Panc1 (cell line): ENCODE data around the gene SARS1. TPM values are rescaled to one million over a fixed set of nuclear protein-coding genes. Genes with fewer than 3 reads are reported as not detected.

ENCODE experiments used
- ATAC-seq: fragments of 200-7000 bp; cut with Tn5 transposase; 2 replicates; pipeline ENCODE4 v1.9.1; 2020; ENCODE audit warnings: mild to moderate bottlenecking, moderate library complexity
- BruUV-seq: library from RNA; stranded (reverse); fragments of 400-500 nt; replicated peaks from 2 replicates; lab custom pipeline; 2021; lab: Mats Ljungman, UMichigan
- CTCF ChIA-PET: fragments of 300-600 bp; sonication (Branson Sonifier 250); formaldehyde crosslinking; loops from one replicate; lab custom pipeline; 2022; ENCODE audit warnings: antibody characterized with exemption; lab: Charles Lee
- POLR2A ChIA-PET: fragments of 300-600 bp; sonication (Branson Sonifier 250); formaldehyde crosslinking; loops from one replicate; lab custom pipeline; 2022; ENCODE audit warnings: antibody characterized with exemption; lab: Charles Lee
- DNase-seq: peaks from one replicate; pipeline ENCODE4 v3.0.0-alpha.2; 2010; ENCODE audit warnings: low read depth, low spot score
- H3K27ac ChIP-seq: 2 replicates; pipeline ENCODE4 v1.5.1; 2011; ENCODE audit warnings: mild to moderate bottlenecking, low read length, inconsistent platforms
- H3K27me3 ChIP-seq: fragments of 200-500 bp; sonication (Bioruptor generic); 2 replicates; pipeline ENCODE4 v1.6.0; 2014; ENCODE audit warnings: low read length, inconsistent platforms; ENCODE audit not compliant: control insufficient read depth, insufficient read depth
- H3K36me3 ChIP-seq: fragments of 200-500 bp; sonication (Bioruptor generic); 2 replicates; pipeline ENCODE4 v1.5.1; 2014; ENCODE audit warnings: inconsistent platforms, mild to moderate bottlenecking, low read length, moderate library complexity; ENCODE audit not compliant: control insufficient read depth, insufficient read depth
- H3K4me1 ChIP-seq: 2 replicates; pipeline ENCODE4 v1.5.1; 2011; ENCODE audit warnings: inconsistent platforms, mild to moderate bottlenecking, low read length, moderate library complexity; ENCODE audit not compliant: control insufficient read depth, insufficient read depth
- H3K4me3 ChIP-seq, 2 experiments: 2 replicates each; pipeline ENCODE4 v1.5.1; 2011 to 2012; ENCODE audit warnings: low read depth in 2 of 2, low read length in 2 of 2, mild to moderate bottlenecking in 2 of 2, inconsistent platforms in 1 of 2, moderate library complexity in 1 of 2
- H3K9me3 ChIP-seq: fragments of 200-500 bp; sonication (Bioruptor generic); 2 replicates; pipeline ENCODE4 v1.5.1; 2014; ENCODE audit warnings: low read depth, mild to moderate bottlenecking, inconsistent platforms, low read length, moderate library complexity; ENCODE audit not compliant: control insufficient read depth, insufficient read depth
- CTCF ChIP-seq: fragments of 450-650 bp; IDR thresholded peaks from 2 replicates; pipeline ENCODE4 v1.5.1; 2017; ENCODE audit warnings: mild to moderate bottlenecking
- POLR2AphosphoS5 ChIP-seq: IDR thresholded peaks from 2 replicates; pipeline ENCODE4 v1.6.1; 2012; ENCODE audit warnings: mild to moderate bottlenecking, low read depth, low read length, moderate library complexity
- REST ChIP-seq, 2 experiments: IDR thresholded peaks; 2 replicates each; pipeline ENCODE4 v1.6.1; 2011 to 2012; ENCODE audit warnings: low read depth in 2 of 2, control low read depth in 1 of 2, low read length in 1 of 2, mild to moderate bottlenecking in 1 of 2, moderate library complexity in 1 of 2; ENCODE audit not compliant: insufficient read depth in 1 of 2
- SIN3A ChIP-seq: IDR thresholded peaks from 2 replicates; pipeline ENCODE4 v1.6.1; 2012; ENCODE audit warnings: low read depth, mild to moderate bottlenecking, low read length, moderate library complexity, borderline replicate concordance; ENCODE audit not compliant: insufficient read depth
- TCF7L2 ChIP-seq: IDR thresholded peaks from 2 replicates; pipeline ENCODE4 v1.6.1; 2011; ENCODE audit warnings: mild to moderate bottlenecking, low read depth, low read length, inconsistent platforms
- in situ Hi-C: cut with HindIII; loops from 2 replicates; pipeline ENCODE4 v1.10.0; 2016; ENCODE audit warnings: low sequenced_read_pairs, low pct_unique_long_range_greater_than_20kb
- intact Hi-C: fragments of 100-400 bp; cut with micrococcal nuclease; formaldehyde crosslinking; loops from one replicate; pipeline ENCODE4 v1.10.0; 2022; ENCODE audit not compliant: unreplicated experiment
- total RNA-seq: library from RNA; stranded (reverse); gene quantifications from one replicate; pipeline ENCODE4 v1.2.1, GENCODE V29; 2021; ENCODE audit not compliant: unreplicated experiment

SARS1 gene
- total RNA-seq, 1 experiment from 2014 or later, result 115 TPM

DNA sequence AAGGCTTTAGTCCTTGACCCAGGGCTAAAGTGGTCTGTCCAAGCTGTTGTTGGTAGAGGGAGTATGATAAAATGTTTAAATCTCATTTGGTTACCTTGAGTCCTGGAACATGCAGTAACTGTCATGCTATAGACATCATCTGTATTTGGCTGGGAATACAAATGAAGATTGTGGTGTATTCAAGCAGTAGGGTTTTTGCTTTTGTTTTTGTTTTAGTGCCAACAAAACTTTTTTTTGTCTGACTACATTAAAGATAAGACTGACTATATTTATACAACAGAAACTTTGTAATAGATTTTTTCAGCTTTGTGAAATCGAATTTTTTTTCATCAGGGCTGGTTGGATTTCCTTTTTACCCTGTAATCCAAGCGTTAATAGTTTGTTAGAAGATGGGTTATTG is 7.4 kb upstream of the SARS1 start:
- H3K4me1 ChIP-seq, result no peaks in the 10 kb centered on the region
- no peaks in the 10 kb centered on the region for H3K27me3 ChIP-seq
- POLR2A ChIA-PET, result no interaction called here
- no peak overlapping the region for H3K4me3 ChIP-seq
- no peaks in the 10 kb centered on the region for H3K36me3 ChIP-seq
- no peak overlapping the region for H3K27ac ChIP-seq
- TF ChIP-seq REST (IDR thresholded peaks at IDR 0.05; ENCODE audit: insufficient read depth in 1 of 2, low read depth in 2 of 2, low read length in 1 of 2) (no peak), SIN3A (no peak), POLR2AphosphoS5 (no peak), TCF7L2 (no peak), CTCF (no peak)
- CTCF ChIA-PET, result interaction anchor here (0.6 to 0.7 kb wide), 3 partner anchors 20 to 48 kb away, joined by 3 to 7 read pairs (median 5); no protein-coding TSS in a partner anchor
- BruUV-seq, result no TSS peak
- in situ Hi-C loops, result no loop called here
- intact Hi-C loops, result no loop called here
- no peaks in the 10 kb centered on the region for H3K9me3 ChIP-seq
- ATAC-seq, result no peak
- no peak for DNase-seq

GRCh38 chr1:109207467-109208103 is 6.1 kb upstream of the SARS1 start:
- ATAC-seq (no peak), DNase-seq (no peak)
- in situ Hi-C loops (no loop called here), intact Hi-C loops (no loop called here)
- no peaks in the 10 kb centered on the region for H3K27me3 ChIP-seq
- no TSS peak for BruUV-seq
- H3K9me3 ChIP-seq, result no peaks in the 10 kb centered on the region
- H3K4me3 ChIP-seq, result no peak overlapping the region
- TF ChIP-seq REST (IDR thresholded peaks at IDR 0.05; ENCODE audit: insufficient read depth in 1 of 2, low read depth in 2 of 2, low read length in 1 of 2) (no peak), CTCF (no peak), POLR2AphosphoS5 (no peak), SIN3A (no peak), TCF7L2 (no peak)
- no peaks in the 10 kb centered on the region for H3K36me3 ChIP-seq
- ChIA-PET POLR2A (no interaction called here), CTCF (no interaction called here)
- no peak overlapping the region for H3K27ac ChIP-seq
- H3K4me1 ChIP-seq, result no peaks in the 10 kb centered on the region
